Ovary (tissue), 3 donors: ENCODE data around the gene PRLR.

ENCODE experiments used
- CTCF ChIP-seq, 3 donors: fragments of 450-650 bp in 2 of 3; fragments of 200-600 bp in 1 of 3; IDR thresholded peaks; one replicate each; pipeline versions ENCODE4 v1.5.1 to v1.8.0; 2016 to 2022; ENCODE audit warnings: antibody characterized with exemption in 3 of 3, mild to moderate bottlenecking in 1 of 3
- POLR2A ChIP-seq: fragments of 450-650 bp; IDR thresholded peaks from one replicate; pipeline ENCODE4 v1.6.1; 2017; ENCODE audit warnings: antibody characterized with exemption, mild to moderate bottlenecking, moderate library complexity
- donor health status: DM: no; HTN: no; CAD: no.

- TF ChIP-seq POLR2A (no peak), CTCF (IDR thresholded peaks at IDR 0.05) (peak in 2 of 3 donors; percentile 27 to 34)
These were observed 227.0 kb downstream of the PRLR start for GRCh38 chr5:35003018-35003957.
